CD4-positive, alpha-beta T cell treated with Interleukin-17A for 4 hours (primary cell): ENCODE results near the gene ANKHD1.

Experiments
- DNase-seq: peaks from one replicate; pipeline ENCODE4 v3.0.0-alpha.2; 2020; ENCODE audit warnings: mixed read lengths

The ANKHD1 gene

GRCh38 chr5:140401362-140402257 lies at the start of gene ANKHD1:
TSS of gene ANKHD1 (plus strand) at chr5:140401833. CDS start at chr5:140401968, 135 bp downstream.
- peak; percentile 96 for DNase-seq

GRCh38 chr5:140355546-140355945 lies 46.1 kb upstream of the ANKHD1 start:
- DNase-seq: no peak

GRCh38 chr5:140356853-140357725 lies 44.5 kb upstream of the ANKHD1 start:
- DNase-seq: no peak

- DNase-seq: peak; percentile 81
Observed at GRCh38 chr5:140357726-140358093, 43.9 kb upstream of the ANKHD1 start.

- no peak for DNase-seq
Observed at GRCh38 chr5:140358738-140359310, 42.8 kb upstream of the ANKHD1 start.

- no peak for DNase-seq
Observed at GRCh38 chr5:140360101-140360500, 41.5 kb upstream of the ANKHD1 start, which contains the start of gene SLC4A9. TSS of gene SLC4A9 (plus strand) at chr5:140360194. CDS start at chr5:140360237, 43 bp downstream.

GRCh38 chr5:140360681-140361479 lies 40.8 kb upstream of the ANKHD1 start:
- no peak for DNase-seq

GRCh38 chr5:140361901-140362300 lies 39.7 kb upstream of the ANKHD1 start:
- no peak for DNase-seq

GRCh38 chr5:140362311-140362710 lies 39.3 kb upstream of the ANKHD1 start:
- no peak for DNase-seq

GRCh38 chr5:140362875-140363630 lies 38.6 kb upstream of the ANKHD1 start:
- DNase-seq: peak; percentile 88

- no peak for DNase-seq
Observed at GRCh38 chr5:140363631-140364471, 37.8 kb upstream of the ANKHD1 start.

GRCh38 chr5:140364472-140364765 lies 37.2 kb upstream of the ANKHD1 start:
- no peak for DNase-seq

- DNase-seq: no peak
Observed at GRCh38 chr5:140365282-140365681, 36.4 kb upstream of the ANKHD1 start.

GRCh38 chr5:140365941-140366340 lies 35.7 kb upstream of the ANKHD1 start:
- no peak for DNase-seq

- no peak for DNase-seq
Observed at GRCh38 chr5:140366589-140367255, 34.9 kb upstream of the ANKHD1 start.

GRCh38 chr5:140367256-140368013 lies 34.2 kb upstream of the ANKHD1 start:
- no peak for DNase-seq

- no peak for DNase-seq
Observed at GRCh38 chr5:140371356-140372151, 30.1 kb upstream of the ANKHD1 start.

GRCh38 chr5:140372971-140373487 lies 28.6 kb upstream of the ANKHD1 start:
- peak; percentile 55 for DNase-seq
